Measurements from ENCODE around the gene TXNRD2. TPM values are rescaled to one million over a fixed set of nuclear protein-coding genes. Genes with fewer than 3 reads are reported as not detected.
A peak's percentile ranks its signal among the peaks of the same experiment; 100 is the strongest.

TXNRD2 gene
- polyA plus RNA-seq, 3 donors: 29.9 to 36.0 (median 30.0) TPM

DNA sequence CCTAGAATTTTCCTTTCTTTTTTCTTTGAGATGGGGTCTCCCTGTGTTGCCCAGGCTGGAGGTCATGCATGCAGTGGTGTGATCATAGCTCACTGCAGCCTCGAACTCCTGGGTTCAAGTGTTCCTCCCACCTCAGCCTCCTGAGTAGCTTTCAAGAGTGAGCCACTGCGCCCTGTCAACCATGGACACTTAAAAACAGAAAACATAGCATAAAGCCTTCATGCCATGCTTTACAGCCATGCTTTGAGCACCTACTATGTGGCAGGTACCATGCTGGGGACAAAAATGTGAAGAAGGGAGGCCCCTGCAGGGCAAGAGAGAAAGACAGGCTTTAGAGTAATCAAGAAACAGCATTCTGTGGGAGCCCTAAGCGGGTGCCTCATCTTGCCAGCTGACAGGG lies 73.3 kb downstream of the TXNRD2 start:
- no peak for DNase-seq

DNA sequence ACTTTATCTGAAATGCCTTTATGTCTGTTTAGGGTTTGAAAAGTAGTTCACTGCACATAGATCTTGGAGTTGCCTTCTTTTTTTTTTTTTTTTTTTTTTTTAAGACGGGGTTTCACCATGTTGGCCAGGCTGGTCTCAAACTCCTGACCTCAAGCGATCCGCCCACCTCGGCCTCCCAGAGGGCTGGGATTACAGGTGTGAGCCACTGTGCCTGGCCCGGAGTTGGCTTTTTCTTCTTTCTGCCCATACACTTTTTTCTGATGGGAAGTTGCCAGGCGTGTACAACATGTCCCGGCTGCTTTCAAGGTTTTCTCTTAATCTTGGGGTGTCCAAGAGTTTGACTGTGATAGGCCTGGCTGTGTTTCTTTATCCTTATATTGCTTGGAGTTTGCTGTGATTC lies 74.0 kb downstream of the TXNRD2 start:
- DNase-seq: no peak

DNA sequence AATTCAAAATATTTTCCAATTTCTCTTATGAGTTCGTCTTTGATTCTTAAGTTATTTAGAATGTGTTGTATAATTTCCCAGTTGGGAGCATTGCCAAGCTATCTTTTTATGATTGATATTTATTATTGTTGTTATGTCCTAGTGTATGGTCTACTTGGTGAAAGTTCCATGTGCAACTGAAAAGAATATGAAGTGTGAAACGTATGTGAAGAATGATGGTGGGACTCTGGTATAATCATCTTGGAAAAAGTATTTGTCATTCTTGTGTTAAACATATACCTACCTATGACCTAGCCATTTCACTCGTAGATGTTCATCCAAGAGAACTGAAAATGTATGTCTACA lies 75.0 kb downstream of the TXNRD2 start:
- no peak for DNase-seq

DNA sequence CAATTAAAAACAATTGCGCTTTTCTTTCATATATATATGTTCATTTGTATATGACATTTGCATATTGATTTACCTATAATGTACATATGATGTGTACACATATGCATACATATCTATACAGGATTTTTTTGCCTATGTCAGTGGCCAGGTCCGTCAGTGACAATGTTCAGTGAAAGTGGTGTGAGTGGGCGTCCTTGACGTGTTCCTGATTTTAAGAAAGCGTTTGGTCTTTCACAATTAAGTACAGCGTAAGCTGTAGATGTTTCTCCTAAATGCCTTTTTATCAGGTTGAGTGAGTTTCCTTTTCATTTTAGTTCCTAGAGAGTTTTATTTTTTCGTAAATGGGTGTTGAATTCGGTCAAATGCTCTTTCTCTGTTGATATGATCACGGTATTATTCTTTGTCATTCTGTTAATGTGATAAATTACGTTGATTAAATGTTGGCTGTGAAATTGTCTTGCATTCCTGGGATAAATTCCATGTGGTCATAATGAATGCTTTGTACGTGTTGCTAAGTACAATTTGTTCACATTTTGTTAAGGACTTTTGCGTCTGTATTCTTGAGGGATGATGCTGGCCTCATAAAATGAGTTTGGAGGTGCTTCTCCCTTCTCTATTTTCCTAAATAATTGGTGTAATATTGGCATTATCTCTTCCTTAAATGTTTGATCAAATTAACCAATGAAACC lies 76.3 kb downstream of the TXNRD2 start:
- DNase-seq: no peak

DNA sequence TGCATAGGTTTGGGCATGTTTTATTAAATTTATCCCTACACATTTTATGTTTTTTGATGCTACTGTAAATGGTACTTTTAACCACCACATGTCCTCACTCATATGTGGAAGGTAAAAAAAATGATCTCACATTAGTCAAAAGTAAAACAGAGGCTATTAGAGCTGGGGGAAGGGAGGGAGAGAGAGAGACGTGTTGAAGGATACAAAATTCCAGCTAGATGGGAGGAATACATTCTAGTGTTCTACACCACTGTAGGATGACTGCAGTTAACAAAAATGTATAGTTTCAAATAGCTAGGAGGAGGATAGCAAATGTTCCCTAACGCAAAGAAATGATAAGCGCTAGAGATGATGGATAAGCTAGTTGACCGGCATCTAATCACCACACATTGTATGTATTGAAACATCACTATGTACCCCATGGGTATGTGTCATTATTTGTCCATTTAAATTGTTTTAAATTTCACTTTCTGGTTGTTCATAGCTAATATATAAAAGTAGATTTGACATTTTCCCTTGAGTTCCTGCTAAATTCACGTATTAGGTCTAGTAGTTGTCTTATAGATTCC lies 77.0 kb downstream of the TXNRD2 start:
- no peak for DNase-seq

DNA sequence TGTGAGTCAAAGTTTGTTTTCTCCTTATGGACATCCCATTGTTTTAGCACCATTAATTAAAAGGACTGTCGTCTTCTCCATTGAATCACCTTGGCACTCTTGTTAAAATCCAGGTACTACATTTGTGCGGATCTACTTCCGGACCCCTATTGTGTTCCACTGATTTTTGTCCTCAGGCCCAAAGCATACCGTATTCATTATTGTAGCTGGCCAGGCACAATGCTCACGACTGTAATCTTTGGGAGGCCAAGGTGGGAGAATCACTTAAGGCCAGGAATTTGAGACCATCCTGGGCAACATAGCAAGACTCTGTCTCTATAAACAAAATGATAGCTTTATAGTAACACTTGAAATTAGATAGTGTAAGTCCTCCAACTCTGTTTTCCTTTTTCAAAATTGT lies 78.0 kb downstream of the TXNRD2 start:
- no peak for DNase-seq

DNA sequence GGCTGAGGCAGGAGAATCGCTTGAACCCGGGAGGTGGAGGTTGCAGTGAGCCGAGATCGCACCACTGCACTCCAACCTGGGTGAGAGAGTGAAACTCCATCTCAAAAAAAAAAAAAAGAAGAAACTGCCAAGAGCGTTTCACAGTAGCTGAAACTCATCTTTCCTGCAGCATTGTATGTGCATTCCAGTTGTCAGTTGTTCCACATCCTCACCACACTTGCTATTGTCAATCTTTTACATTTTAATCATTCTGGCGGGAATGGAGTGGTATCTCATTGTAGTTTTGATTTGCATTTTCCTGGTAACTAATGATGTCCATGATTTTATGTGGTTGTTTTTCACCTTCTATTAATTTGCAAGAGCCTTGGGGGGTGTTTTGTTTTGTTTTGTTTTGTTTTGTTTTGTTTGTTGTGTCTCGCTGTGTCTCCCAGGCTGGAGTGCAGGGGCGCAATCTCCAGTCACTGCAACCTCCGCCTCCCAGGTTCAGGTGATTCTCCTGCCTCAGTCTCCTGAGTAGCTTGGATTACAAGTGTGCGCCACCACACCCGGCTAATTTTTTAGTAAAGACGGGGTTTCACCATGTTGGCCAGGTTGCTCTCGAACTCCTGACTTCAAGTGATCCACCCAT lies 78.9 kb downstream of the TXNRD2 start:
- DNase-seq: no peak

DNA sequence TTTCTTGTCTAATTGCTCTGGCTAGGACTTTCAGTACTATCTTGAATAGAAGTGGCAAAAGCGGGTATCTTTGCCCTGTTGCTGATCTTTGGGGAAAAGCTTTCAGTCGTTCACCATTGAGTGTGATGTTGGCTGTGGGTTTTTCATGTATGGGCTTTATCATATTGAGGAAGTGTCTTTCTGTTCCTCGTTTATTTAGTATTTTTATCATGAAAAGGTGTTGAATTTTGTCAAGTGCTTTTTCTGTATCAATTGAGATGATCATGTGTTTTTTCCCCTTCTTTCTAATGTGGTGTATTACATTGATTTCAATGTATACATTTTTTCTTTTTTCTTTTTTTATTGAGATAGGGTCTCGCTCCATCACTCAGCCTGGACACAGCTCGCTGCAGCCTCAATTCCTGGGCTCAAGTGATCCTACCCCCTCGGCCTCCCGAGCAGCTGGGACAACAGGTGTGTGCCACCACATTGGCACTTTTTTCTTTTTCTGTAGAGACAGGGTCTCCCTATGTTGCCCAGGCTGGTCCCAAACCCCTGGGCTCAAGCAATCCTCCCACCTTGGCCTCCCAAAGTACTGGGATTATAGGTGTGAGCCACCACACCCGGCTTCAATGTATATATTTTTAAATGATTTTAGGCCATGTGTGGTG lies 81.6 kb downstream of the TXNRD2 start:
- no peak for DNase-seq

DNA sequence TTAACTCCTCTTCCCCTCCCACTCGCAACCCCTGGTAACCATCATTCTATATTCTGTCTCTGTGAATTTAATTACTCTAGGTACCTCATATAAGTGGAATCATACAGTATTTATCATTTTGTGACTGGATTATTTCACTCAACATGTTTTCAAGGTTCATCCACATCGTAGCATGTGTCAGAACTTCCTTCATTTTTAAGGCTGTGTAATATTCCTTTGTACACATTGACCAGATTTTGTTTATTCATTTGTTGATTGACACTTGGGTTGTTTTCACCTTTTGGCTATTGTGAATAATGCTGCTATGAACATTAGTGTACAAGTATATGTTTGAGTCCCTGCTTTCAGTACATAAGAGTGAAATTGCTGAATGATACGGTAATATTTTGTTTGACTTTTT lies 84.2 kb downstream of the TXNRD2 start:
- DNase-seq: no peak

DNA sequence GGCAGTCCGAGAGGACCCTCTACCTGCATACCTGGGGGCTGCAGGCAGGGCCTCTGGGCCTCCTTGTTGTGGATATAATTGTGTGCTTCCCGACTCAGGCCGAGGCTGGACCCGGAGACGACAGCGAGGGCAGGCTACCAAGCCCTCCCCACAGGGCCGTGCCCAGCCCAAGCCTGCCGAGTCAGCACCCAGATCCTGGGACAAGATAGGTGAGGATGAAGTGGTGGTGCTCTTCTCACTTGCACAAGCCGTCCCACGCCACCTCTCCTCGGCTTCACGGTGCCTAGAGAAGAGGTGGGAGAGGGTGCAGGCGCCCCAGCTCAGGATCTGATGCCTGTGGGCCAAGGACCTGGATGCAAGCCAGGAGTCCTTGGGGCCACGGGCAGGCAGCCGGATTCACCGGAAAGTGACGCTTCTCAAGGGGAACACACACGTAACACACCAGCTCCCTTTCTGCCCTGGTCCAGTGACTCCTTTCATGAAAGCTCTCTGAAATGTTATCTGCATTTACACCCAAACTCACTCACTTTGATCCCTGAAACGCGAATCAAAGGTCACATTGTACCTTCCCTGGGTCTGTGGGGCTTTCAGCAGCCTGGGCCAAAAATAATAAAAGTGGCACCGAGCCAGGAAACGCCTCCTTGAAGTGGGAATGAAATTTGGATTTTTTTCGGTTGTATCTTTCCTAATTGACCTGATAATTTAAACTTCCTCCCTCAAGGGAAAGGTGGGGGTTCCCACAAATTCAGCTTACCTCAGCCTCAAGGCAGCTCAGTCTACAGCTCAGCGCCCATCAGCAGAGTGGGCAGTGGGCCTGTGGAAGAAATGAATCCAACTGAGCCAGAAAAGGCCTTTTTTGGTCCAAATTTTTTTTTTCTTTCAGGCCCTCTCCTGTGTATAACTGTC lies 85.9 kb downstream of the TXNRD2 start:
- DNase-seq: peak; percentile 75

DNA sequence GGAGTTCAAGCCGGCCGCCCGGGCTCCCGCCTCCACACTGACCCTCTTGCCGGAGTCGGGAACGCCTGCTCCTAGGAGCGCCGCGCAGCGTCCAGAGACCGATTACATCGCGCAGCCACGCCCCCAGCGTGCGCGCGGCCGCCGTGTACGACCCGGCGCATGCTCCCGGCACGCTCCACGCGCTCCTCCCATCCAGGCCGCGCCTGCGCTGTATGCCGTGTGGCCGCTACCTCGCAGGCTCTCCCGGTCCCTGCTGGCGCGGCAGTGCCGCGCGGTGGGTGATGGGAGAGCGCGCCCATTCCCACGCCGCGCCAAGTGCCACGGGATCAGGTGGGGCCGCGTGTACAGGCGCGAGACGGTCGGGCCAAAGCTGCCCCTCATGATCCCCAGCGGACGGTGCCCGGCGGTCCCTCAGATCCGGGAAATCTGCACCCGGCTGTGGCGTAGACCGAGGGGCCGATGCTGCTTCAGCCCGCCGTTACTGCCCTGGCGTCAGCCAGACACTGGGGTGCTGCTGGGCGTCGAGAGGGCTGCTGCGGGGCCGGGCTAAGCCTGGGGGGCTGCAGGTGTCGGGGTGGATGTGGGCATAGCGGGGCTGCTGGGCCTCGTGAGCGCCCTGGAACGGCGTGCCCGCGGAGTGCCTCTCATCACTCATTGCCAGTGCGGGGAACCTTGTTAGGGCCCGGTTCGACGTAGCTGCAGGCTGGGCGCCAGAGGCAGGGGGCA lies 86.7 kb downstream of the TXNRD2 start, which contains the start of the genes GNB1L and RTL10:
TSS of gene GNB1L (minus strand) at position 97 of the 726 bp plus-strand sequence. CDS start 33,519 bp downstream, outside the sequence.
TSS of gene RTL10 (minus strand) at position 97 of the 726 bp plus-strand sequence. CDS start 2,613 bp downstream, outside the sequence.
- peak; percentile 96 for DNase-seq

DNA sequence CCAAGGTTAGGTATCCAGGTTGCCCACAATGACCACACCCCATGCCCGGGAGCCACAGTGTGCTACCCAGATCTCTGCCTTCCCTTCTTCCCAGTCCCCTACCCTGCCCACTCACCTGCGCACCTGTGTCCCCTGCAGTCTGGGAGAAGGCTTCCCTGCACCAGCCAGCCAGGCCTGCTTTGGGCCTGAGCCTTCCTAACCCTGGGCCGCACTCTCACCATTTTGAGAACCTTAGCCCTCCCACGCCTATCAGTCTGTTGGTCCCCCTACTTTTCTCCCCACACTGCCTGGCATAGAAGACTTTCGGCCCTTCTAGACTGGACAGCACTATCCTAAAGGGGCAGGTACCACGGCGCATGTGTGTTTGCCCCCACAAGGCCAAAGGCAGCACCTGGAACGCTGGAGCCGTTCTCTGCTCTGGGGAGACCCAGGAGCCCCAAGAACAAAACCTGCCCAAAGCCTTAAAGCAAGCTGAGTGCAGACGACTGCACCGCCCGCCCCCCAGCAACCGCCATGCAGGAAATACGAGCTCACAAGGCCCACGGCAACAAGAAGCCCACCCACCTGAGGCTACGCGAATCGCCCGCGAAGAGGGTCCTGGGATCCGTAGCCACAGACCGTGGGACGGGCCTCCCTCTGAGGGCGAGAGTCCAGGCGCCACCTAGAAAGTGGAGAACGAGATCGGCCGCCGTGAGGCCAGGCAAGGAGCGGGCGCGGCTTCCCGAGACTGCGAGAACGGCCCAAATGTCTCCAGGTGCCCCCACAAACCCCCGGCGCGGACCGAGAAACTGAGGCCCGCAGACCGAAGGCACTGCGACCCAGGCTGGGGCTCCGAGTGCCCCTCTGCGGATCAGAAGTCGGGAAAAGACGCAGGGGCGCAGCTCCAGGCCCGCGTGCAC lies 87.5 kb downstream of the TXNRD2 start:
- DNase-seq: no peak

DNA sequence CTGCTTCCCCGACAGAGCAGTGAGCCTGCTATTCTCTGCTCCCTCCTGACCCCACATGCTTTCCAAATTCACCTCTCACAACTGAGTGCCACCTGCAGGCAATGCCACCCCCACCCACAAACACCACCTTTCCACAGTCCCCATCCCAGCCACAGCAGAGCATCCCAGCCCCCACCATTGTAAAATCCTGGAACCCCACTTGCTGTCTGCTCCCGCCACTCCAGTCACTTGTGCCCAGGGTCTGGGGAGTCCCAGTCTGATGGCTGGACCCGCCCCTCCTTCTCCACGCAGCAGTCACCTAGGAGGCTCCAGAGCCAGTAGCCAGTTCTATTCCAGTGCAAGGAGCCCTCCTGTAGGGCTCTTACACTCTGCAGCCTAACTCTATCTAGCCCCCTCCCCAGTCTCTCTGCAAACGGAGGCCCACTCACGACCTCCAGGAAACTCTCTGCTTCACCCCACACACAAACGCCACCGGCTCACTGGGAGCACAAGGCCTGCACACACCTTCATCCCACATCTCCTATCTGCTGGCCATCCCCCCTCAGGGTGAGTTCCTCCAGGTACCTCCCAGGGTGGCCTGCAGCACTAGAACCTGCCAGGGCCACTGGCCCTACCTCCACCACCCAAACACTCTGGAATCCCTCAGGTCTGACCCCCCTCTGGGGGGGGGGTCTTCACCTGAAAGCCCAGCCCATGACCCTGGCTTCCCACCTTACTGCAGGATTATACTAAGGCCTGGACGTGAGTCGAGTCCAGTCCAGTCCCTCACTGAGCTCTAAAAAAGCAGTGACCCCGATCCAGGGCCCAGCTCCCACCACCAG lies 88.3 kb downstream of the TXNRD2 start:
- DNase-seq: no peak

DNA sequence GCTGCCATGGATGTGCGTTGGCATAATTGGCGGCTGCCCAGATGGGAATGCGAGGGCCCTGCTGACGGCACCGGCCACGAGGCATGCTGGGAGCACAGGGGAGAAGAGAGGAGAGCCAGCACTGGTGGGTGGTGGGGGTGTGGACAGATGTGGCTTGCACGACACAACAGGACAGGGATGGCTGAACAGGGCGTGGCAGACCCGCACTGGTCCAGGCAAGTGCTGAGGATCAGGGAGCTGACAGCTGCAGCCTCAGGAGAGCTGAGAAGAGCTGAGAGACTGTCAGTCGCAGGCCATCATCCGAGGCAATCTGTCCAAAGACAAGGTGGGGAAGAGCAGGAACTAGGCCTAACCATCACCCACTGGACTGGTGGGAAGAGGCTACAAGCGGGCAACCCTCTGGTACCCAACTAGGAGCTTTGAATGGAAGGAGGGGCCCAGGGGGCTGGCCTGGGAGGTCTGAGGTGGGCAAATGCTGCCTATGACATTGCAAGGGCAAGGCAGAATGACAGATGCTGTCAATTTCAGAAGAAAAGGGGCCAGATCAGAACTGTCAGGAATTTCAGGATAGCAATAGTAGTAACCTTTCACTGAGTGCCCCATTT lies 89.3 kb downstream of the TXNRD2 start:
- no peak for DNase-seq

DNA sequence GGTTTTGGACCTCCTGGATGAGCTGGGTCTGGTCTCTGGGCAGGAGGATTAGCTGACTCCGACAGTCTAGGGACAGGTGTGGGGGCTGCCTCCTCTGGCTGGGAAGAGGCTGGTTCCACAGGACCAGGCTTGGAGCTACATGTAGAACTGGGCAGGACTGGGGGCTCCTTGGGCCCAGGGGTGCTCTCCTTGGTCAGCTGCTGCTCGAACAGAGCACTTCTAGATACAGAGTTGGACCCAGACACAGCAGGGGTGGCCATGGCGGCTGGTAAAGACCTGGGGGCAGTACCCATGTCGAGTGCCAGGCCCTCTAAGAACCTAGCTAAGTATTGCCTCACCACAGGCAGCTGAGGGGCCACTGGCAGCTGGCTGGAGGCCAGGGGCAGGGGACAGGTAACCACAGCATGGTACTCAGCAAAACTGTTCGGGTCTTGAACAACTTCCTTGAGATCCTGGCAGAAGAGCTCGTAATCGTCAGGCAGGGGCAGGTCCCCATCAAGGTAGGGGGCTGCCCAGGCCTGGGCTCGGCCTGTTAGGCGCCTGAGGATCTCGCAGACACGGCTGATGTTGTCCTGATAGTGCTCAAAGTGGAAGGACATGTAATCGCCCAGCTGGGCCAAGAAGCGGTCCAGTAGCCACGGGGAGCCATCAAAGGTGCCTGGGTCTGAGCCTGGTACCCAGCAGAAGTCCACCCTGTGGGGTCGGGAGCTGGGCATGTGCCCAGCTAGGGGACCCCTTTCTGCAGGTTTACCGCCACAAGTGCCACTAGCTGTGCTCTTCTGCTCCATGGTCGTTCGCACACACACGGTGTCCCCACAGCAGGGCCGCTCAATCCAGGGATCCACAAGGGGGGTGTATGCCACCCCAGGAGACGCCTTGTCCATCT lies 90.1 kb downstream of the TXNRD2 start:
- no peak for DNase-seq

DNA sequence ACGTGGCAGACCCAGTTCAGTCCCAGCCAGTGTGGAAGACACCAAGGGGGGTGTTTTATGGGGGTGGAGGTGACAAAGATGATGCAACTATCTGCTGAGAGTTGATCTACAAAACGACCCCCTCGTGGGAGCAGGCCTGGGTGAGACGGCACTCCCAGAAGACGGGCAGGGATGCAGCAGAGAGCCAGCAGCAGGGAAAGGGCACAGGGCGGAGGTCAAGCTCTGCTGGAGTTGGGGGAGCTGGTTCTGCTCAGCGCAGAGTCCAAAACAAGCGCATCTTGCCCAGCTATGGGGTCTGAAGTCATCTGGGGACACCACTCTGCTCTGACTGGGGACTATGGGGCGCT lies 90.9 kb downstream of the TXNRD2 start:
- DNase-seq: no peak
